Fibroblast of lung (primary cell): ENCODE results near the gene HIVEP3. TPM values are rescaled to one million over a fixed set of nuclear protein-coding genes. Genes with fewer than 3 reads are reported as not detected.

ENCODE experiments used
- DNase-seq, 2 donors: peaks; one replicate each; pipeline versions ENCODE4 v3.0.0 to v3.0.0-alpha.2; 2010; ENCODE audit warnings: low read depth in 2 of 2
- H2AFZ ChIP-seq: 2 replicates; pipeline ENCODE4 v1.5.1; 2012; ENCODE audit warnings: low read length, control low read depth, inconsistent platforms
- H3K27ac ChIP-seq: 2 replicates; pipeline ENCODE4 v1.5.1; 2011; ENCODE audit warnings: low read length, control low read depth; ENCODE audit not compliant: insufficient read depth
- H3K27me3 ChIP-seq: 2 replicates; pipeline ENCODE4 v1.5.1; 2011; ENCODE audit warnings: mild to moderate bottlenecking, low read length; ENCODE audit not compliant: control insufficient read depth, insufficient read depth
- H3K36me3 ChIP-seq: 2 replicates; pipeline ENCODE4 v1.5.1; 2011; ENCODE audit warnings: low read length; ENCODE audit not compliant: control insufficient read depth, insufficient read depth
- H3K4me1 ChIP-seq: 2 replicates; pipeline ENCODE4 v1.5.1; 2011; ENCODE audit warnings: low read length; ENCODE audit not compliant: control insufficient read depth, insufficient read depth; ENCODE audit errors: extremely low read depth
- H3K4me2 ChIP-seq: 2 replicates; pipeline ENCODE4 v1.5.1; 2011; ENCODE audit warnings: low read length, control low read depth; ENCODE audit not compliant: insufficient read depth; ENCODE audit errors: extremely low read depth
- H3K4me3 ChIP-seq, 4 experiments: fragments of 200-600 bp in 1 of 4; sonication (generic) in 1 of 4; replicated peaks in 1 of 4; 2 replicates each; pipeline ENCODE4 v1.5.1; 2011 to 2016; ENCODE audit warnings: low read length in 4 of 4, low read depth in 3 of 4, mild to moderate bottlenecking in 3 of 4, control low read depth in 2 of 4, inconsistent platforms in 1 of 4, mixed read lengths in 1 of 4; ENCODE audit not compliant: insufficient read depth in 1 of 4; ENCODE audit errors: control extremely low read depth in 1 of 4
- H3K79me2 ChIP-seq: 2 replicates; pipeline ENCODE4 v1.5.1; 2012; ENCODE audit warnings: mild to moderate bottlenecking, low read length, inconsistent platforms; ENCODE audit not compliant: control insufficient read depth, insufficient read depth
- H3K9ac ChIP-seq: 2 replicates; pipeline ENCODE4 v1.5.1; 2011; ENCODE audit warnings: mild to moderate bottlenecking, low read length, control low read depth; ENCODE audit not compliant: insufficient read depth
- H3K9me3 ChIP-seq: 2 replicates; pipeline ENCODE4 v1.5.1; 2012; ENCODE audit warnings: low read depth, low read length; ENCODE audit not compliant: control insufficient read depth, insufficient read depth
- H4K20me1 ChIP-seq: 2 replicates; pipeline ENCODE4 v1.5.1; 2011; ENCODE audit warnings: low read length; ENCODE audit not compliant: control insufficient read depth, insufficient read depth; ENCODE audit errors: extremely low read depth
- EZH2 ChIP-seq: IDR thresholded peaks from 2 replicates; pipeline ENCODE4 v1.5.1; 2012; ENCODE audit warnings: low read length, control low read depth, mild to moderate bottlenecking; ENCODE audit errors: missing control alignments
- polyA plus RNA-seq, 2 donors: library from polyadenylated mRNA; depleted of rRNA in 1 of 2; stranded (reverse) in 1 of 2; unstranded in 1 of 2; fragments of >200 nt; gene quantifications; 2 replicates each; pipeline ENCODE4 v1.2.1, GENCODE V29; 2011 to 2012; ENCODE audit warnings: missing spikeins in 1 of 2
- total RNA-seq: library from RNA; depleted of rRNA; stranded (reverse); fragments of >200 nt; gene quantifications from 2 replicates; pipeline ENCODE4 v1.2.1, GENCODE V29; 2014
- TF ChIP-seq, protein P1 (sequence below), 2 donors: IDR thresholded peaks in 1 of 2; conservative IDR thresholded peaks in 1 of 2; 1 replicate in 1 of 2; 2 replicates in 1 of 2; pipeline ENCODE4 v1.5.1; 2011 to 2012; ENCODE audit warnings: low read length in 2 of 2, control low read depth in 1 of 2, inconsistent platforms in 1 of 2, low read depth in 1 of 2, mild to moderate bottlenecking in 1 of 2

HIVEP3 gene
- total and polyA plus RNA-seq, 2 donors (not counting 1 experiment from before 2014, with no cell fraction given): 0.83 to 3.2 TPM

DNA sequence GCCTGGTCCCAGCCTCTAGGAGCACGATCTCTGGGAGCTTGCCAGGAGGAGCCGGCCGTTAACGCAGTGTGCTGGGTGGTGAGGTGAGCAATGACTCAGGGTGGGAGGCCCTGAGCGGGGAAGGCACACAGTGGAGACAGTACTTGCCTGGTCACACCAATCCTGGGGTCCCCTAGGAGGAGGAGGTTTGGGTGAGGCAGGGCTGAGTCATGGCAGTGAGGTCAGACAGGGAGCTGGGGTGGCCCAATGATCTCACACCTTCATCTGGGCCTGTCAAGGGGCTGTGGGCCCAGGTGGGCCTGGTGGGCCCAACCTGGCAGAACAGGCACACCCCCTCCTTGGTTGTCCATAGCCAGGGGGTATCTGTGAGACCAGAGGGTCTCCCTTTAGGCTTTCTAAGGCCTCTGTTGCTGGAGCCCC lies 425.6 kb downstream of the HIVEP3 start:
- no peak overlapping the region for H3K27ac ChIP-seq
- no peak overlapping the region for H3K9ac ChIP-seq
- TF ChIP-seq, protein P1, sequence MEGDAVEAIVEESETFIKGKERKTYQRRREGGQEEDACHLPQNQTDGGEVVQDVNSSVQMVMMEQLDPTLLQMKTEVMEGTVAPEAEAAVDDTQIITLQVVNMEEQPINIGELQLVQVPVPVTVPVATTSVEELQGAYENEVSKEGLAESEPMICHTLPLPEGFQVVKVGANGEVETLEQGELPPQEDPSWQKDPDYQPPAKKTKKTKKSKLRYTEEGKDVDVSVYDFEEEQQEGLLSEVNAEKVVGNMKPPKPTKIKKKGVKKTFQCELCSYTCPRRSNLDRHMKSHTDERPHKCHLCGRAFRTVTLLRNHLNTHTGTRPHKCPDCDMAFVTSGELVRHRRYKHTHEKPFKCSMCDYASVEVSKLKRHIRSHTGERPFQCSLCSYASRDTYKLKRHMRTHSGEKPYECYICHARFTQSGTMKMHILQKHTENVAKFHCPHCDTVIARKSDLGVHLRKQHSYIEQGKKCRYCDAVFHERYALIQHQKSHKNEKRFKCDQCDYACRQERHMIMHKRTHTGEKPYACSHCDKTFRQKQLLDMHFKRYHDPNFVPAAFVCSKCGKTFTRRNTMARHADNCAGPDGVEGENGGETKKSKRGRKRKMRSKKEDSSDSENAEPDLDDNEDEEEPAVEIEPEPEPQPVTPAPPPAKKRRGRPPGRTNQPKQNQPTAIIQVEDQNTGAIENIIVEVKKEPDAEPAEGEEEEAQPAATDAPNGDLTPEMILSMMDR (conservative IDR thresholded peaks at IDR 0.05 in 1 of 2, IDR thresholded peaks at IDR 0.05 in 1 of 2; ENCODE audit: low read depth in 1 of 2, low read length in 2 of 2): no peak
- TF ChIP-seq EZH2: no peak
- DNase-seq: peak; percentile 94 to 95
- H3K36me3 ChIP-seq: no peaks in the 10 kb centered on the region
- peaks cover 13% of the 10 kb centered on the region for H3K4me1 ChIP-seq
- no peaks in the 10 kb centered on the region for H3K27me3 ChIP-seq
- H3K79me2 ChIP-seq: no peaks in the 10 kb centered on the region
- no peak overlapping the region for H2AFZ ChIP-seq
- no peak overlapping the region for H3K4me2 ChIP-seq
- no peaks in the 10 kb centered on the region for H3K9me3 ChIP-seq
- no peaks in the 10 kb centered on the region for H4K20me1 ChIP-seq
- H3K4me3 ChIP-seq: no peak overlapping the region

DNA sequence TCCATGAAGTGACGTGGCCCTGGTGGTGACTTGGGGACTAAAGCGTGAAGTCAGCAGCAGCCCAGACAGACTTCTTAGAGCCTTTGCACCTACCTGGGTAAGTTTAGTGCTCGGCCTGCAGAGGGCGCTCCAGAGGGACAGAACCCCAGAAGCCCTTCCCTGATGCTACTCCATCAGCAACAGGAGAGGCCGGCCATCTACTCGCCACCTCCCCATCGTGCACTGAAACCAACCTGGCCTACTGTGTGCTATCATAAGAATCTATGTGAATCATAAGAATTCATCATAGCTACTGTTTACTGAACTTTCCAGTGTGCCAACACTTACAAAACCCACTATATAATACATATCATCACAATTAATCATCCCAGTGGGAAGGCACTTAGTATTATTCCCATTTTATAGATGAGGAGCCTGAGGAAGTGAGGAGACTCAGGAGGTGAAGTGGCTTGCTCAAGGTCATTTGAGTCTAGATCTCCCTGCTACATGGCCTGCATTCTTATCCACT lies 426.3 kb downstream of the HIVEP3 start:
- H3K4me1 ChIP-seq: peaks cover 13% of the 10 kb centered on the region
- H2AFZ ChIP-seq: no peak overlapping the region
- H3K4me2 ChIP-seq: no peak overlapping the region
- H3K27me3 ChIP-seq: no peaks in the 10 kb centered on the region
- H3K9ac ChIP-seq: no peak overlapping the region
- DNase-seq: peak in 1 of 2 donors; percentile 41
- H3K79me2 ChIP-seq: no peaks in the 10 kb centered on the region
- no peak for TF ChIP-seq EZH2
- TF ChIP-seq, protein P1 (conservative IDR thresholded peaks at IDR 0.05 in 1 of 2, IDR thresholded peaks at IDR 0.05 in 1 of 2; ENCODE audit: low read depth in 1 of 2, low read length in 2 of 2): peak; percentile 30 to 60
- no peak overlapping the region for H3K27ac ChIP-seq
- no peaks in the 10 kb centered on the region for H3K36me3 ChIP-seq
- H3K9me3 ChIP-seq: no peaks in the 10 kb centered on the region
- no peaks in the 10 kb centered on the region for H4K20me1 ChIP-seq
- no peak overlapping the region for H3K4me3 ChIP-seq

DNA sequence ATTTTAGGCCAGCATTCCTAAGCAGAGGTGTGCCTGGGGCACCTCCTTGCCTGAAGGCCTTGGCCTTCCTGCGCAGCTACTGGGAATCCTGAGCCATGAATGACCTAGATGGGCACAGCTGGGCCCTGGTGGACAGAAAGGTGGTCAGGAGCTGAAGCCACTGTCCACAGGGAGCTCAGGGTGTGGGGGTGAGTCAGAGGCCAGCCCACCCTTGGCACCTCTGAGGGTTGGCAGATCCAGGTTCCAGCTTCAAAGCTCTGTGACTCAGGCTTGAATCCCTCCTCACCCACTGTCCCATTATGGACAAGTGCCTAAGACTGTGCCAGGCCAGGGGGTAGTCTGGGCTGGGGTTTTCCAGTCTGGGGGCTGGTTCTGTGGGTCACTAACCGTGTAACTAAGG lies 427.8 kb downstream of the HIVEP3 start:
- no peaks in the 10 kb centered on the region for H3K79me2 ChIP-seq
- no peak overlapping the region for H3K27ac ChIP-seq
- no peak for DNase-seq
- no peaks in the 10 kb centered on the region for H3K9me3 ChIP-seq
- no peak for TF ChIP-seq EZH2
- TF ChIP-seq, protein P1 (conservative IDR thresholded peaks at IDR 0.05 in 1 of 2, IDR thresholded peaks at IDR 0.05 in 1 of 2; ENCODE audit: low read depth in 1 of 2, low read length in 2 of 2): no peak
- no peak overlapping the region for H3K4me2 ChIP-seq
- H3K4me1 ChIP-seq: peaks cover 10% of the 10 kb centered on the region
- no peak overlapping the region for H2AFZ ChIP-seq
- no peaks in the 10 kb centered on the region for H4K20me1 ChIP-seq
- H3K4me3 ChIP-seq: no peak overlapping the region
- H3K36me3 ChIP-seq: no peaks in the 10 kb centered on the region
- no peaks in the 10 kb centered on the region for H3K27me3 ChIP-seq
- no peak overlapping the region for H3K9ac ChIP-seq
